GM18511 (cell line): ENCODE data around the gene BMPR1A.
"Not testable (repeated sequence)": the region's sequence is repeated elsewhere in the genome, so short reads cannot be mapped to it uniquely, and the experiment has no call there.

Experiments used
- ATAC-seq: cut with Tn5 transposase; IDR thresholded peaks from one replicate; pipeline ENCODE4 v1.9.1; 2021; ENCODE audit warnings: mild to moderate bottlenecking, moderate library complexity; ENCODE audit not compliant: unreplicated experiment

Gene BMPR1A

GRCh38 chr10:86729677-86730076 lies 26.7 kb upstream of the BMPR1A start:
- no peak for ATAC-seq

- no peak for ATAC-seq
These were observed 26.2 kb upstream of the BMPR1A start for GRCh38 chr10:86730227-86730626.

GRCh38 chr10:86732771-86733170 lies 23.6 kb upstream of the BMPR1A start:
- no peak for ATAC-seq

GRCh38 chr10:86733260-86733671 lies 23.2 kb upstream of the BMPR1A start:
- no peak for ATAC-seq

GRCh38 chr10:86734207-86734988 lies 22.0 kb upstream of the BMPR1A start:
- no peak for ATAC-seq

GRCh38 chr10:86735278-86735677 lies 21.1 kb upstream of the BMPR1A start:
- ATAC-seq: not testable (repeated sequence)

- no peak for ATAC-seq
These were observed 14.2 kb upstream of the BMPR1A start for GRCh38 chr10:86742230-86742629.

- no peak for ATAC-seq
These were observed 12.2 kb upstream of the BMPR1A start for GRCh38 chr10:86744067-86744725.

- no peak for ATAC-seq
These were observed 8.4 kb upstream of the BMPR1A start for GRCh38 chr10:86747796-86748581.

GRCh38 chr10:86749854-86750253 lies 6.6 kb upstream of the BMPR1A start:
- ATAC-seq: no peak

- no peak for ATAC-seq
These were observed 4.9 kb upstream of the BMPR1A start for GRCh38 chr10:86751477-86751876.

GRCh38 chr10:86752311-86752710 lies 4.1 kb upstream of the BMPR1A start:
- no peak for ATAC-seq

GRCh38 chr10:86753051-86753450 lies 3.4 kb upstream of the BMPR1A start:
- peak; percentile 32 for ATAC-seq

GRCh38 chr10:86753638-86754434 lies 2.6 kb upstream of the BMPR1A start:
- ATAC-seq: no peak

- ATAC-seq: no peak
These were observed 1.0 kb upstream of the BMPR1A start for GRCh38 chr10:86755454-86755739.

- ATAC-seq: peak; percentile 78
These were observed 494 bp upstream of the BMPR1A start for GRCh38 chr10:86755740-86756510.

GRCh38 chr10:86757113-86757972 lies 924 bp downstream of the BMPR1A start:
- peak; percentile 2 for ATAC-seq

GRCh38 chr10:86758189-86759072 lies 2.0 kb downstream of the BMPR1A start:
- no peak for ATAC-seq
